Measurements from ENCODE around the gene PTPN14. TPM values are rescaled to one million over a fixed set of nuclear protein-coding genes. Genes with fewer than 3 reads are reported as not detected.

PTPN14 gene
- total and polyA plus RNA-seq, 12 donors, result 5.0 to 71.6 (median 42.3) TPM

- Histone ChIP-seq H3K4me3 (no peak overlapping the region), H3K4me1 (peaks cover 4 to 71% (median 56%) of the 10 kb centered on the region in 9 donors), H3K27ac (no peak overlapping the region), H3K36me3 (no peaks in the 10 kb centered on the region), H3K27me3 (no peaks in the 10 kb centered on the region), H3K9me3 (no peaks in the 10 kb centered on the region)
- ATAC-seq, result no peak
- no peak for DNase-seq
- TF ChIP-seq, protein P1, sequence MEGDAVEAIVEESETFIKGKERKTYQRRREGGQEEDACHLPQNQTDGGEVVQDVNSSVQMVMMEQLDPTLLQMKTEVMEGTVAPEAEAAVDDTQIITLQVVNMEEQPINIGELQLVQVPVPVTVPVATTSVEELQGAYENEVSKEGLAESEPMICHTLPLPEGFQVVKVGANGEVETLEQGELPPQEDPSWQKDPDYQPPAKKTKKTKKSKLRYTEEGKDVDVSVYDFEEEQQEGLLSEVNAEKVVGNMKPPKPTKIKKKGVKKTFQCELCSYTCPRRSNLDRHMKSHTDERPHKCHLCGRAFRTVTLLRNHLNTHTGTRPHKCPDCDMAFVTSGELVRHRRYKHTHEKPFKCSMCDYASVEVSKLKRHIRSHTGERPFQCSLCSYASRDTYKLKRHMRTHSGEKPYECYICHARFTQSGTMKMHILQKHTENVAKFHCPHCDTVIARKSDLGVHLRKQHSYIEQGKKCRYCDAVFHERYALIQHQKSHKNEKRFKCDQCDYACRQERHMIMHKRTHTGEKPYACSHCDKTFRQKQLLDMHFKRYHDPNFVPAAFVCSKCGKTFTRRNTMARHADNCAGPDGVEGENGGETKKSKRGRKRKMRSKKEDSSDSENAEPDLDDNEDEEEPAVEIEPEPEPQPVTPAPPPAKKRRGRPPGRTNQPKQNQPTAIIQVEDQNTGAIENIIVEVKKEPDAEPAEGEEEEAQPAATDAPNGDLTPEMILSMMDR (IDR thresholded peaks at IDR 0.05), result no peak
- intact Hi-C loops (cut with DNase I), result no loop called here
- WGBS, 2 donors, result 86 to 98% methylated on average over 2 of the region's 2 CpGs
Measured at GRCh38 chr1:214420833-214421232, 130.6 kb downstream of the PTPN14 start.

DNA sequence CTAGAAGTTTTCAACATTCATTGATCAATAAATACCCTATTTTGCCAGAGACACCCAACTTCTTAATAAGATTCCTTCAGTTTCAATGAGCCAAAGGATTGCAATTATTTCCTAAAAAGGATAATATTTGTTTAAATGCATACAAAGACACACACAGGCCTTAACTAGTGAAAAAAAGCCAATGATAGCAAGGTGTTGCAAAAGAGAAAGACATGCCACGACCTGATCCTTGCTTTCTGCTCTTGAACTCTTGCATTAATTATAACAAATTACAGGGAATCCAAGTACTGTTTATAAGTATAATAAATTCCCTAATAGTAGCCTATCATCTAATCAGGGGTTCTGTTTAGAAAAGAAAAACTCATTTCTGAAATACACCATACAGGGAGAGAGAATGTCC lies 131.1 kb downstream of the PTPN14 start:
- TF ChIP-seq, protein P1 (IDR thresholded peaks at IDR 0.05), result no peak
- Histone ChIP-seq H3K27ac (no peak overlapping the region), H3K27me3 (no peaks in the 10 kb centered on the region), H3K9me3 (no peaks in the 10 kb centered on the region), H3K4me3 (no peak overlapping the region), H3K36me3 (no peaks in the 10 kb centered on the region), H3K4me1 (peaks cover 4 to 70% (median 51%) of the 10 kb centered on the region in 9 donors)
- ATAC-seq (no peak), DNase-seq (no peak)
- intact Hi-C loops (cut with DNase I), result no loop called here
- 72 to 76% methylated on average over 1 of the region's 1 CpG for WGBS, 2 donors

DNA sequence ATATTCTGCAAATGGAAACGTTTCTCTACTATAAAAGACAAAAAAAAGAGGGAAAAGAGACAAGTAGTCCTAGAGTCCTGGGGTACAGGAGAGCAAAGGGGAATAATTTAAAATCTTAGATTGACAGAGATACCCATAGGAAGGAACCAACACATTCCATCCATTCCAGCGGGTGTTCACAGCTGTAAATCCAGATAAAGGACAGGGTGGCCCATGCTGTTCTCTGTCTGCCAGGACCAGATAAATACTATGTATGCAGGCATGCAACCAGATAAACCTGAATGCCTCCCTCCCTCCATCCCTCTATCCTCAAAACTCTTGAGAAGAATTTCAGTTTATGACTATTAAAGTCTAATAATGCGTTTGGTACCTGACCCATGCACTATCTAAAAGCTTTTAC lies 131.8 kb downstream of the PTPN14 start:
- Histone ChIP-seq H3K4me3 (no peak overlapping the region), H3K36me3 (no peaks in the 10 kb centered on the region), H3K4me1 (peaks cover 4 to 70% (median 50%) of the 10 kb centered on the region in 9 donors), H3K27ac (peak overlapping the region in 2 of 10 donors; percentile 28 to 51), H3K27me3 (no peaks in the 10 kb centered on the region), H3K9me3 (no peaks in the 10 kb centered on the region)
- ATAC-seq, result no peak
- intact Hi-C loops (cut with DNase I), result loop anchor here in 2 of 10 donors (5.0 kb wide), 1 partner anchor 133 kb away; the partner anchor contains the start of gene PTPN14 (in 2 of the 2)
- TF ChIP-seq, protein P1 (IDR thresholded peaks at IDR 0.05), result no peak
- WGBS, 2 donors, result 55 to 61% methylated on average over 3 of the region's 3 CpGs
- DNase-seq, result no peak

GRCh38 chr1:214418391-214418790 lies 133.0 kb downstream of the PTPN14 start:
- Histone ChIP-seq H3K9me3 (no peaks in the 10 kb centered on the region), H3K27me3 (no peaks in the 10 kb centered on the region), H3K36me3 (no peaks in the 10 kb centered on the region), H3K27ac (peak overlapping the region in 3 of 10 donors; percentile 37 to 69 (median 51)), H3K4me3 (no peak overlapping the region), H3K4me1 (peaks cover 4 to 74% (median 50%) of the 10 kb centered on the region in 9 donors)
- ATAC-seq, result peak in 3 of 8 donors; percentile 5 to 26 (median 12)
- WGBS, 2 donors, result 2 to 11% methylated on average over 1 of the region's 1 CpG
- DNase-seq, result no peak
- intact Hi-C loops (cut with DNase I), result loop anchor here in 2 of 10 donors (5.0 kb wide), 1 partner anchor 134 kb away; the partner anchor contains the start of gene PTPN14 (in 2 of the 2)
- TF ChIP-seq, protein P1 (IDR thresholded peaks at IDR 0.05), result no peak
